ENCODE measurements around the gene HACL1.
"Not testable (repeated sequence)": the region's sequence is repeated elsewhere in the genome, so short reads cannot be mapped to it uniquely, and the experiment has no call there.

- TF ChIP-seq CTCF (IDR thresholded peaks at IDR 0.05 in 8 of 11, conservative IDR thresholded peaks at IDR 0.05 in 3 of 11); POLR2A (IDR thresholded peaks at IDR 0.05); POLR2AphosphoS5 (IDR thresholded peaks at IDR 0.05): not testable (repeated sequence)
These were observed 18.5 kb upstream of the HACL1 start for GRCh38 chr3:15619659-15620464.
